ENCODE measurements around the gene SH3RF3. TPM values are rescaled to one million over a fixed set of nuclear protein-coding genes. Genes with fewer than 3 reads are reported as not detected.

SH3RF3 gene
- total and polyA plus RNA-seq, 4 donors, result 2.9 to 9.7 (median 8.6) TPM

DNA sequence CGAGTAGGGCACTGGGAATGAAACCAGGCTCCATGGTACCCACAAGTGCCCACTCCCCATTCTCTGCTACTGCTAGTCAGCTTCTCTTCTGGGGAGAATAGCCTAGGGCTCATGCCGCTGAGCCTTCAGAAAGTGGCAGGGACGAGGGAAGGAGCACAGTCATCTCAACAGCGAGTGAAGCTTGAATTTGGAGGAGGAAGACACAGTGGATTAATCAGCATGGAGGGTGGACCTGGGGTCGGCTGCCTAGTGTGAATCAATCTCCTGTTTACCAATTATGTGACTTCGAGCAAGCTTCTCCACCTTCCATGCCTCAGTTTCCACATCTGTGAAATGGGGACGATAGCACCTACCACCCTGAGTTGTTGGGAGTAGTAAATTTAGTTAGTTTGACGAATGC is 327.8 kb downstream of the SH3RF3 start:
- TF ChIP-seq, protein P1, sequence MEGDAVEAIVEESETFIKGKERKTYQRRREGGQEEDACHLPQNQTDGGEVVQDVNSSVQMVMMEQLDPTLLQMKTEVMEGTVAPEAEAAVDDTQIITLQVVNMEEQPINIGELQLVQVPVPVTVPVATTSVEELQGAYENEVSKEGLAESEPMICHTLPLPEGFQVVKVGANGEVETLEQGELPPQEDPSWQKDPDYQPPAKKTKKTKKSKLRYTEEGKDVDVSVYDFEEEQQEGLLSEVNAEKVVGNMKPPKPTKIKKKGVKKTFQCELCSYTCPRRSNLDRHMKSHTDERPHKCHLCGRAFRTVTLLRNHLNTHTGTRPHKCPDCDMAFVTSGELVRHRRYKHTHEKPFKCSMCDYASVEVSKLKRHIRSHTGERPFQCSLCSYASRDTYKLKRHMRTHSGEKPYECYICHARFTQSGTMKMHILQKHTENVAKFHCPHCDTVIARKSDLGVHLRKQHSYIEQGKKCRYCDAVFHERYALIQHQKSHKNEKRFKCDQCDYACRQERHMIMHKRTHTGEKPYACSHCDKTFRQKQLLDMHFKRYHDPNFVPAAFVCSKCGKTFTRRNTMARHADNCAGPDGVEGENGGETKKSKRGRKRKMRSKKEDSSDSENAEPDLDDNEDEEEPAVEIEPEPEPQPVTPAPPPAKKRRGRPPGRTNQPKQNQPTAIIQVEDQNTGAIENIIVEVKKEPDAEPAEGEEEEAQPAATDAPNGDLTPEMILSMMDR (IDR thresholded peaks at IDR 0.05; ENCODE audit: control extremely low read depth, extremely low read depth), result no peak
- peaks cover 0 to 4% (median 0%) of the 10 kb centered on the region in 5 donors for H3K4me1 ChIP-seq (ENCODE audit: control insufficient read depth in 5 of 5, insufficient read depth in 5 of 5, low read length in 5 of 5)
- DNase-seq (no peak), ATAC-seq (ENCODE audit: insufficient read depth, low FRiP score) (no peak)
- H3K9ac ChIP-seq (ENCODE audit: insufficient read depth in 1 of 2, low read length in 2 of 2), result no peak overlapping the region
- no peak overlapping the region for H3K4me3 ChIP-seq
- H3K36me3 ChIP-seq (ENCODE audit: control insufficient read depth in 4 of 4, insufficient read depth in 4 of 4, low read length in 4 of 4), result peaks cover 0 to 9% (median 3%) of the 10 kb centered on the region in 4 donors
- H3K27me3 ChIP-seq (ENCODE audit: control insufficient read depth in 3 of 3, insufficient read depth in 3 of 3, low read length in 2 of 3), result no peaks in the 10 kb centered on the region
- no peak overlapping the region for H3K27ac ChIP-seq (ENCODE audit: low read depth in 1 of 2, low read length in 1 of 2)
- WGBS, 2 donors, result 93 to 98% methylated on average over 8 of the region's 8 CpGs
- no peaks in the 10 kb centered on the region for H3K9me3 ChIP-seq (ENCODE audit: control insufficient read depth in 4 of 4, insufficient read depth in 3 of 4, low read length in 3 of 4)

DNA sequence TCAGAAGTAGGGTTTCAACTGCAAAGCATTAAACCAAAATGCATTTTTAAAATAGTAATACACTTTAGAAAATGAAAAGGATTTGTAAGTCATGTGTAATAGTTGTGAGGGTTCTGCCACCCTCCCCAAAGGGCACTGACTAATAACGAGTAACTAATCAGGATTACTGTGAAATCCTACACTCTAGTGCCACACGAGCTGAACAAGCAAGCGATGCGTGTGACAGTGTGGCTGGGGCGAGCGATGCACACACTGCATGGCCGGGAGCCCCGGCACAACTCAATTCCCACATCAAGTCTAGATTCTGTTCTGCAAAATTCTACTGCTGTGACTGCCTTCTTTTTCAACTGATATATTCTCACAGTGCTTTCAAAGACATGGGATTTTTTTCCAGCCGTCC is 328.4 kb downstream of the SH3RF3 start:
- H3K36me3 ChIP-seq (ENCODE audit: control insufficient read depth in 4 of 4, insufficient read depth in 4 of 4, low read length in 4 of 4), result peaks cover 0 to 9% (median 3%) of the 10 kb centered on the region in 4 donors
- DNase-seq, result no peak
- no peak overlapping the region for H3K27ac ChIP-seq (ENCODE audit: low read depth in 1 of 2, low read length in 1 of 2)
- 85 to 91% methylated on average over 9 of the region's 9 CpGs for WGBS, 2 donors
- no peak for ATAC-seq (ENCODE audit: insufficient read depth, low FRiP score)
- no peak overlapping the region for H3K4me3 ChIP-seq
- H3K27me3 ChIP-seq (ENCODE audit: control insufficient read depth in 3 of 3, insufficient read depth in 3 of 3, low read length in 2 of 3), result no peaks in the 10 kb centered on the region
- peaks cover 0 to 2% (median 0%) of the 10 kb centered on the region in 5 donors for H3K4me1 ChIP-seq (ENCODE audit: control insufficient read depth in 5 of 5, insufficient read depth in 5 of 5, low read length in 5 of 5)
- no peaks in the 10 kb centered on the region for H3K9me3 ChIP-seq (ENCODE audit: control insufficient read depth in 4 of 4, insufficient read depth in 3 of 4, low read length in 3 of 4)
- H3K9ac ChIP-seq (ENCODE audit: insufficient read depth in 1 of 2, low read length in 2 of 2), result no peak overlapping the region
- TF ChIP-seq, protein P1 (IDR thresholded peaks at IDR 0.05; ENCODE audit: control extremely low read depth, extremely low read depth), result no peak

DNA sequence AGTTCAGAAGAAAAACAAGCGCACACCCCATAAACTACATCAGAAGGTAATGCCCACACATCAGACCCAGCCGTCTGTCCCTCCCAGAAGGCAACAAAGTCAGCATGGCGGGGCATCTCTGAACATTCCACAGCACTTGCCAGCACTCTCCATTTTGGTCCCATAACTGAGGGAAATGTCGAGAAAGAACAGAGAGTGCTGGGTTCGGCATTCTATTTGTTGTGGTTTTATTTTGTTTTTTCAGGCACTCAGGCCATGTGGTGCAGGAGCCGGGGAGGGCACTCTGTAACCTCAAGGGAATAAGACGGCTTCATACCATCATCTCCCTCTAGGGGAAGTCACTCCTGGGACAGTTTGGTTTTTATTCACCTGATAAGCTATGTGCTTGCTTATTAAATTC is 328.8 kb downstream of the SH3RF3 start:
- no peaks in the 10 kb centered on the region for H3K9me3 ChIP-seq (ENCODE audit: control insufficient read depth in 4 of 4, insufficient read depth in 3 of 4, low read length in 3 of 4)
- H3K4me1 ChIP-seq (ENCODE audit: control insufficient read depth in 5 of 5, insufficient read depth in 5 of 5, low read length in 5 of 5), result peaks cover 0 to 2% (median 0%) of the 10 kb centered on the region in 5 donors
- DNase-seq (no peak), ATAC-seq (ENCODE audit: insufficient read depth, low FRiP score) (no peak)
- TF ChIP-seq, protein P1 (IDR thresholded peaks at IDR 0.05; ENCODE audit: control extremely low read depth, extremely low read depth), result no peak
- H3K4me3 ChIP-seq, result no peak overlapping the region
- WGBS, 2 donors, result 72 to 79% methylated on average over 7 of the region's 7 CpGs
- no peak overlapping the region for H3K9ac ChIP-seq (ENCODE audit: insufficient read depth in 1 of 2, low read length in 2 of 2)
- no peaks in the 10 kb centered on the region for H3K27me3 ChIP-seq (ENCODE audit: control insufficient read depth in 3 of 3, insufficient read depth in 3 of 3, low read length in 2 of 3)
- no peak overlapping the region for H3K27ac ChIP-seq (ENCODE audit: low read depth in 1 of 2, low read length in 1 of 2)
- H3K36me3 ChIP-seq (ENCODE audit: control insufficient read depth in 4 of 4, insufficient read depth in 4 of 4, low read length in 4 of 4), result peaks cover 0 to 9% (median 3%) of the 10 kb centered on the region in 4 donors

DNA sequence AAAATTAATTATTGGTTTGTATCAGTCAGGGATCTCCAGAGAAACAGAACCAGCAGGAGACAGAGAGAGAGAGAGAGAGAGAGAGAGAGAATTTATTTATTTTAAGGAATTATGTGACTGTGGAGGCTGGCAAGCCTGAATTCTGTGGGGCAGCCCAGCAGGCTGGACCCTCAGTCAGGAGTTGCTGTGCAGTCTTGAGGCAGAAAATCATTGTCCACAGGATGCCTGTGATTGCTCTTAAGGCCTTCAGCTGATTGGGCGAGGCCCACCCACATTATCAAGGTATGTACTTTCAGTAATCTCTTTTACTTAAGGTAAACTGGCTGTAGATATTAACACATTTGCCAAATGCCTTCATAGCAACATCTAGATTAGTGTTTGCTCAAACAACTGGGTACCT is 329.5 kb downstream of the SH3RF3 start:
- TF ChIP-seq, protein P1 (IDR thresholded peaks at IDR 0.05; ENCODE audit: control extremely low read depth, extremely low read depth), result no peak
- DNase-seq (no peak), ATAC-seq (ENCODE audit: insufficient read depth, low FRiP score) (no peak)
- H3K9ac ChIP-seq (ENCODE audit: insufficient read depth in 1 of 2, low read length in 2 of 2), result no peak overlapping the region
- WGBS, 2 donors, result 96 to 100% methylated on average over 1 of the region's 1 CpG
- no peaks in the 10 kb centered on the region for H3K9me3 ChIP-seq (ENCODE audit: control insufficient read depth in 4 of 4, insufficient read depth in 3 of 4, low read length in 3 of 4)
- peaks cover 0 to 2% (median 0%) of the 10 kb centered on the region in 5 donors for H3K4me1 ChIP-seq (ENCODE audit: control insufficient read depth in 5 of 5, insufficient read depth in 5 of 5, low read length in 5 of 5)
- no peak overlapping the region for H3K4me3 ChIP-seq
- H3K27me3 ChIP-seq (ENCODE audit: control insufficient read depth in 3 of 3, insufficient read depth in 3 of 3, low read length in 2 of 3), result no peaks in the 10 kb centered on the region
- H3K36me3 ChIP-seq (ENCODE audit: control insufficient read depth in 4 of 4, insufficient read depth in 4 of 4, low read length in 4 of 4), result peaks cover 0 to 9% (median 2%) of the 10 kb centered on the region in 4 donors
- no peak overlapping the region for H3K27ac ChIP-seq (ENCODE audit: low read depth in 1 of 2, low read length in 1 of 2)

All from lung (tissue), 12 donors.